Glomerular endothelial cell (primary cell): ENCODE results near the gene RBMS1. TPM values are rescaled to one million over a fixed set of nuclear protein-coding genes. Genes with fewer than 3 reads are reported as not detected.

Source experiments
- DNase-seq: peaks from one replicate; pipeline ENCODE4 v3.0.0-alpha.2; 2011; ENCODE audit warnings: low read depth, low spot score; ENCODE audit errors: extremely low read depth
- total RNA-seq: library from RNA; depleted of rRNA; stranded (reverse); fragments of >200 nt; gene quantifications from 2 replicates; pipeline ENCODE4 v1.2.3, GENCODE V29; 2015

Gene RBMS1
- total RNA-seq, 1 donor from 2014 or later = 69.7 TPM

GRCh38 chr2:160289126-160289525 is 204.5 kb downstream of the RBMS1 start:
- DNase-seq = no peak

- no peak for DNase-seq
Measured at GRCh38 chr2:160288324-160288723, 205.3 kb downstream of the RBMS1 start.

GRCh38 chr2:160287476-160287875 is 206.1 kb downstream of the RBMS1 start:
- no peak for DNase-seq

GRCh38 chr2:160286551-160286950 is 207.1 kb downstream of the RBMS1 start:
- DNase-seq = no peak

GRCh38 chr2:160283675-160284074 is 209.9 kb downstream of the RBMS1 start:
- no peak for DNase-seq

- DNase-seq = no peak
Measured at GRCh38 chr2:160282063-160282580, 211.5 kb downstream of the RBMS1 start.

GRCh38 chr2:160281213-160281612 is 212.4 kb downstream of the RBMS1 start:
- DNase-seq = no peak

- DNase-seq = no peak
Measured at GRCh38 chr2:160279813-160280465, 213.7 kb downstream of the RBMS1 start.

GRCh38 chr2:160278879-160279177 is 214.8 kb downstream of the RBMS1 start:
- DNase-seq = no peak

GRCh38 chr2:160278101-160278878 is 215.3 kb downstream of the RBMS1 start:
- DNase-seq = no peak

GRCh38 chr2:160277151-160277550 is 216.5 kb downstream of the RBMS1 start:
- no peak for DNase-seq

- DNase-seq = no peak
Measured at GRCh38 chr2:160275656-160276055, 218.0 kb downstream of the RBMS1 start.

- DNase-seq = no peak
Measured at GRCh38 chr2:160271171-160272086, 222.2 kb downstream of the RBMS1 start.

- DNase-seq = no peak
Measured at GRCh38 chr2:160270571-160271113, 223.0 kb downstream of the RBMS1 start.

GRCh38 chr2:160269803-160270570 is 223.6 kb downstream of the RBMS1 start:
- DNase-seq = no peak

GRCh38 chr2:160269365-160269764 is 224.2 kb downstream of the RBMS1 start:
- DNase-seq = no peak

GRCh38 chr2:160268151-160268781 is 225.3 kb downstream of the RBMS1 start:
- no peak for DNase-seq

- DNase-seq = no peak
Measured at GRCh38 chr2:160267692-160268091, 225.9 kb downstream of the RBMS1 start.

GRCh38 chr2:160267022-160267421 is 226.6 kb downstream of the RBMS1 start:
- no peak for DNase-seq
